22Rv1 (cell line): Measurements from ENCODE around the gene FBXO36.
"Not testable (repeated sequence)": the region's sequence is repeated elsewhere in the genome, so short reads cannot be mapped to it uniquely, and the experiment has no call there.

Experiments used
- ZFX ChIP-seq: fragments of 450-650 bp; IDR thresholded peaks from 2 replicates; pipeline ENCODE4 v1.6.1; 2017; ENCODE audit warnings: antibody characterized with exemption, borderline replicate concordance
- TF ChIP-seq, protein P1 (sequence below): fragments of 450-650 bp; IDR thresholded peaks from 2 replicates; pipeline ENCODE4 v1.5.1; 2017; ENCODE audit warnings: mild to moderate bottlenecking

DNA sequence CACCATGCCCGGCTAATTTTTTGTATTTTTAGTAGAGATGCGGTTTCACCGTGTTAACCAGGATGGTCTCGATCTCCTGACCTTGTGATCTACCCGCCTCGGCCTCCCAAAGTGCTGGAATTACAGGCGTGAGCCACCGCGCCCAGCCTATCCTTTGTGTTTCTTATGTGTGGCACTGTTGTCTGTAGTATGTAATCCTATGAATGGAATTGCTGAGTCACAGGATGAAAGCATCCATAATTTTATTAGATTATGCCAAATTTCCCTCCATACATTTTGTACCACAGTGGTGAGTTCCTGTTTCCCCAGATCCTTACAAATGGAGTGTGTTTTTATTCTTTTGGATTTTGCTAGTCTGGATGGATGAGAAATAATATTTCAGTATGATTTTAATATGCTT, 41.3 kb downstream of the FBXO36 start:
- TF ChIP-seq, protein P1, sequence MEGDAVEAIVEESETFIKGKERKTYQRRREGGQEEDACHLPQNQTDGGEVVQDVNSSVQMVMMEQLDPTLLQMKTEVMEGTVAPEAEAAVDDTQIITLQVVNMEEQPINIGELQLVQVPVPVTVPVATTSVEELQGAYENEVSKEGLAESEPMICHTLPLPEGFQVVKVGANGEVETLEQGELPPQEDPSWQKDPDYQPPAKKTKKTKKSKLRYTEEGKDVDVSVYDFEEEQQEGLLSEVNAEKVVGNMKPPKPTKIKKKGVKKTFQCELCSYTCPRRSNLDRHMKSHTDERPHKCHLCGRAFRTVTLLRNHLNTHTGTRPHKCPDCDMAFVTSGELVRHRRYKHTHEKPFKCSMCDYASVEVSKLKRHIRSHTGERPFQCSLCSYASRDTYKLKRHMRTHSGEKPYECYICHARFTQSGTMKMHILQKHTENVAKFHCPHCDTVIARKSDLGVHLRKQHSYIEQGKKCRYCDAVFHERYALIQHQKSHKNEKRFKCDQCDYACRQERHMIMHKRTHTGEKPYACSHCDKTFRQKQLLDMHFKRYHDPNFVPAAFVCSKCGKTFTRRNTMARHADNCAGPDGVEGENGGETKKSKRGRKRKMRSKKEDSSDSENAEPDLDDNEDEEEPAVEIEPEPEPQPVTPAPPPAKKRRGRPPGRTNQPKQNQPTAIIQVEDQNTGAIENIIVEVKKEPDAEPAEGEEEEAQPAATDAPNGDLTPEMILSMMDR, result not testable (repeated sequence)
- TF ChIP-seq ZFX, result not testable (repeated sequence)
